Middle frontal gyrus (tissue), 1 donor: ENCODE results near the gene THRB.

ENCODE experiments used
- DNase-seq: peaks from one replicate; pipeline ENCODE4 v3.0.0-alpha.2; 2015; ENCODE audit warnings: low spot score; ENCODE audit errors: extremely low spot score

THRB gene

DNA sequence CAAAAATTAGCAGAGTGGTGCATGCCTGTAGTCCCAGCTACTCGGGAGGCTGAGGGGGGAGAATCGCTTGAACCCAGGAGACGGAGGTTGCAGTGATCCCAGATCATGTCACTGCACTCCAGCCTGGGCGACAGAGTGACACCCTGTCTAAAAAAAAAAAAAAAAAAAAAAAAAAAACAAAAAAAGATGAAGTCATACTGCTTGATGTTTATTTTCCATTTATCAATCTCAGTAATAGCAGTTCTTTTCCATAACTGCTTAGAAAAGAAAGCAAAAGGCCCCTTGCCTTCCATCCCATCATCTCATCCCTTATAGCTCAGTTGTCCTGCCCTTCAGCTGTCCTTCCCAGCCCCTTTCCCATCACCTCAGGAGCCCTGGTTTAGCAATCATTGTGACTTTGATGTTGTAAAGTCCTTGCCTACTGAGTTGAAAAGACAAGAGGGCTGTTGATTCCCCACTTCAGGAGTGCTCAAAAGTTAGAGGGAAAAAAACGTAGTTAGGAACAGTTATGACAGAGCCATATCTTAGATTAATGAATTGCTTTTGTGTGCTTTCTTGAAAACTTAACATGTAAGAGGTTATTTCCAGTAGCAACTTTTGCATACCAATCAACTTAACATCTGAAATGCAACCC is 18.0 kb upstream of the THRB start:
- no peak for DNase-seq

DNA sequence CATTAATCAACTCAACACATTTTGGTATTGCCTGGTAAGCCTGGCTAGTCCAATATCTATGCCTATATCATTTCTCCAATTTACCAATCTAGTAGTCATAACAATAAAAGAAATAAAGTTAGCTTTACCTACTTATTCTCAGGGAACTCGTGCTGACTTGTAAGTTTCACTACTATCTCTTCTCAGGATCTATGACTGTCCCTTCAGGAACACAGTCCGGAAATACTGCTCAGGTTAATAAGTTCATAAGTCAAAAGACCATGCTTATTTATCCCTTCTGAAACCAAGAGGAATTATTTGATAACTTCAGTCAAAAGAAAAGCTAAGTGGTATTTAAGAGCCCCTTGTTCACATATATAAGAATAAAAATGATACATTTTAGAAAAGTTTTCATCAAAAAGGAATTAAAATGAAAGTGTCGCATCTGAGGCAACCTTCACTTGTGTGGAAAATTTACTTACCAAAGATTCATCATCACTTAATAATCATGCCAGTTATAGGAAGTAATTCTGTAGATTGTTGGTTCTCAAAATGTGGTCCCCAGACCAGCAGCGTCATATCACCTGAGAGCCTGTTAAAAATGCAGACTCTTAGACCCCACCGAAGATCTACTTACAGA is 15.5 kb upstream of the THRB start:
- no peak for DNase-seq

DNA sequence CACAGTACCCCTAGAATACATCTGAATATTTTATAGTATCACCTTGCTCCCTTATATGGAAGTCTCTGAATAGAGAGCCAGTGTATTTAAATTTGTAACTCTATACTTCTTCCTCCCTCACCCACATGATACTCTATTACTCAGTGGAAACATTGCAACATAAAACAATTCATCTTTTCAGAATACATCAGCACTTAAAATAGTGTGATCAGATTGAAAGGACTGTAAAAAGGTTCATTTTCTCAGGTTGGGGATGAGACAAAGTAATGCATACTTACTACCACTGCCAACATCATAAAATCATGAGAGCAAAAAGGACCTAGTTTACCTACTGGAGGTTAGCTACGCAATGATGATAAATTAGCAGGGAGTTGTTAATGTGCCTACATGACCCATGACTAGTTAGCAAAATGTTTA is 13.8 kb upstream of the THRB start:
- DNase-seq: no peak

DNA sequence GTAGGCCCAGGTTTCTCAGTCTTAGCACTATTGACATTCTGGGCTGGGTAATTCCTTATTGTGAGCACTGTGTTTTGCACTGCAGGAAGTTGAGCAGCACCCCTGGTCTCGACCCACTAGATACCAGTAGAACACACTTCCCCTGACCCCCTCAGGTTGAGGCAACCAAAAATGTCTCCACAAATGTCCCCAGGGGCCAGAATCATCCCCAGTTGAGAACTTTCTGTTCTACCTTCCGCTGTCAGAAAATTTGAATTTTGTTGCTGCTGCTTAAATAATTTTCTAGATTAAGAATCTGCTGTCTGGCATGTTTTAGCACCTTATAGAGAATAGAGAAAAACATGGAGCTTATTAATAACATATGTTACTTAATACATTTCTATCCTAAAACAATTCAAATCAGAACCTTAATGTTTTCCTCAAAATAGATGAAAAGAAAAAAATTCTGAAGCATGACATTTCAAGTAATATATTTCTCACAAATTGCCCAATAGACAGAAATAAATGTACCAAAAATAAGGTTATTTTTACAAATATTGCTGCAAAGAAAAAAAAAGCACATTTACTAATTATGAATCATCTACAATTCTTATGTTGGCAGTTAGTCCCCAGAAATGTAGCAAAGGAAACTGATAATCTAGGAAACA is 13.2 kb upstream of the THRB start:
- DNase-seq: no peak

DNA sequence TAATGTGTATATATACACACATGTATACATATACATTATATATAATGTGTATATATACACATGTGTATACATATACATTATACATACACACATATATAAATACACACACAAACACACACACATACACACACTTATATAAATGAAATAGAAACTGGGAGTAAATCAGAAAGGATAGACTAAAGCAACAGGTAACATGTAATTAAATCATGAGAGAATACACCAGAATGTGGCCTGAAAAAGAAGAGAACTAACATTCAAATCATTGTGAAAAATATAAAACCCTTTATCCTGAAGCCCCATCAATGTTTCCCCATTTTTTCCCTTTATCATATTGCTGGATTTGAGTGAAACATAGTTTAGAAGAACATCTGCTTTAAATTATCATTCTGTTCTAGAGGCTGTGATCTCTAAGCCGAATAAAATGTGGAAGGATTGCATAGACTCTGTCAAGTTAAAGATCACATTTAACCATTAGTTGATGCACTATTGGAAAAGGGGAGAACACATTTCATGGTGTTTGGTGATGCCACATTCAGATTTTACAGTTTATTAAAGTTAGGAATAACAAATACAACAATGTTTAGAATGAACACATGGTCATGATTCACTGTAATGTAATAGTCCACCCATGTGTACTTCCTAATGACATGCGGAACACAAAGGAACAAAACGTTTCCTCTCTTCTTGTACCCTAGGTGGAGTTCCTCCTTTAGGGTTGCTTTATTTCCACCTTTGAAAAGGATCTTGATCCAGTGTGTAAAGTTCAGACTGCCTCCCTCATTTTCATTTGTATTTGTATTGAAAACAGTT is 12.5 kb upstream of the THRB start:
- no peak for DNase-seq

DNA sequence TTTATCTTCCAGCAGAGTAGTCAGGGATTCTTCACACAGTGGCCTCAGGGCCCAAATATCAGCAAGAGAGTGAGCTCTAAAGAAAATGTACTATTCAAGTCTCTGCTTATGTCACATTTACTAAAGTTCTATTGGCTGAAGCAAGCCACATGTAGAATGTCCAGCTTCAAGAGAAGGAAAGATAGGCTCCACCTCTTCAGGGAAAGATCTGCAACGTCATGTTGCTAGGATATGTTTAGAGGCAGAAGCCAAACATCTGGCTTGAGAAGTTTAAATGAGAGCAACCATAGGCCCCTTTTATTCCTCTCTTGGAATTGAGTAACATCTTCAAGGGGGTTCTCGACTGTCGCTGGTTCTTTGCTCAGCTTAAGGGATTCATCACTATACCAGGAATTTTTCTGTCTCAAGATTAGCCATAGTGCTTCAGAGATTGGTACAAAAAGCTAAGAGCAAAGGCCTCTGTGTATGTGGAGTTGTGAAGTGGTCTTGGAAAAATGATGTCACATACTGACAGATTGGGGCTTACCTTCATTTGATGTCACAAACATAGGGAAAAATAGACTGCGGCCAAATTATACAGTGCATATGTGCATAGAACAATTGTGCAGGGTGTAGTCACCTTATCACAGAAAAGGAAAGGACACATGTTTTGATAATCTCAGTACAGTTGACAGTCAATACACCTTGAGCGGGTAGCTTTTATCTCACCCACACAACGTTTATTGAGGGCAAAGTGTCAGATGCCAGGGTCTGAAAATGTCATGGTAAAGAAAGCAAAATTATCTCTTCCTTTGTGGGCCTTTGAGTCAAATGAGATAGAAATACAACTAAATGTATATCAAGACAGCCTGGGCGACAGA is 11.3 kb upstream of the THRB start:
- no peak for DNase-seq

DNA sequence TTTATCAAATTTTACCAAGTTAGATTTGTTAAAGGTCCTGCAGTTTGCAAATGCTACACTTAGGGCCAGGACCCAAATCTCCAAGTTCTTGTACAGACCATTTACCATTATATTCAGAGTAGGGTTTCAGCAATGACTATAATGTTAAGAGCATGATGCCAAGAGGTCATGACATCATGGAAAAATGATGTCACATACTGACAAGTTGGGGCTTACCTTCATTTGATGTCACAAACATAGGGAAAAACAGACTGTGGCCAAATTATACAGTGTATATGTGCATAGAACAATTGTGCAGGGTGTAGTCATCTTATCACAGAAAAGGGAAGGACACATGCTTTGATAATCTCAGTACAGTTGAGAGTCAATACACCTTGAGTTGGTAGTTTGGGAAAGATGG is 10.1 kb upstream of the THRB start:
- DNase-seq: no peak

DNA sequence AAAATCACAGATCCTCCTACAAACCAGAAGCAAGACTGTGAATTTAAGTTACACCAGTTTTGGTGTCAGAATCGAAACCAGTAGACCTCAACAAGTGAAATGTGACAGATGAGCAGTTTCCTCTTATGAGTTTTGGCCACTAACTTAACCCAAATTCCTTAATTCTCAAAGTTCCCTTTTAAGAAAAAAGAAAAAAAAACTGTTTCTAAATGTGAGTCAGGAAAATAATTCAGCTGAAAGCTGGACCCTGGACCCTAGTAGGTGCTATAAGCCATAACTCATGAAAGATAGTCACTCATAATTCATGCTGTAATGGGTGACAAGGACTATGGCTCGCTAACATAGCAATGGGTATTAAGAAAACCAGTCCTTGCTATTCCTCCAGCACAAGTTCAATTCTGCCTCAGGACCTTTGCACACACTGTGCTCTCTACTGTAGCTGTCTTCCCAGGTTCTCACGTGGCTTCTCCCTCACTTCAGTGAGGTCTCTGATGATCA is 9.0 kb upstream of the THRB start:
- no peak for DNase-seq

DNA sequence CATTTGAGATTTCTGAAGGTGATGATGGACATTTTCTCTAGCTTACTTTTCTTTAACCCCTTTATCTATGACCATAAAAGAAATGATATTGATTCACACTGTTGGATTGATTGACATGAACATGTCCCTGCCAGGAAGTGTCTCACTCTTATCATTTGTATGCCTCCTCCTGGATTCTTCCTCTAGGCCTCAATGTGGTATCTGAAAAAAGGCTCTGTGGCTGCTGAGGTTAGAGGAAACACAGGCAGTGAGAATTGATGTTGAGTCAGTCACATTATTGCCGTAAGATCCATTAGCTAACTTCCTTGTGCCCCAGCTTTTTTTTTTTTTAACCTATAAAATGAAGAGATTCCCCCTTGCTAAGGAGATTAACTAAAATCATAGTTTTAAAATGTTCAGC is 8.0 kb upstream of the THRB start:
- DNase-seq: no peak

DNA sequence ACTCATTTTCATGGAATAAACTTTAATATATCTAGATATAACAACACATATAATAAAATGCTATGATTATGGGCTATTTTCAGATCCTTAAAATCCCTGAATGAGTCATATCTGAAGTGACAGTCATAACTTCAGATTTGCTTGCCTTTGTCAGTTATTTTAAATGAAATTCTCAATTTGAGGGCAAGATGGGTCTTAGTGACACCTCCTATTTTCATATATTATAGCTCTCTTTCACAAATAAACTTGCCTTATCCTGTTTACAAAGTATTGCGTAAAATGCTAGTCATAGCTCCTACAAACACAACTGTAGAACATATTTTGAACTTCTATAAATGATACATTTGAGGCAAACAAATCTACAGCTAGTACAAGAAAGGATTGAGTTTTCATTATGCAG is 6.2 kb upstream of the THRB start:
- no peak for DNase-seq

DNA sequence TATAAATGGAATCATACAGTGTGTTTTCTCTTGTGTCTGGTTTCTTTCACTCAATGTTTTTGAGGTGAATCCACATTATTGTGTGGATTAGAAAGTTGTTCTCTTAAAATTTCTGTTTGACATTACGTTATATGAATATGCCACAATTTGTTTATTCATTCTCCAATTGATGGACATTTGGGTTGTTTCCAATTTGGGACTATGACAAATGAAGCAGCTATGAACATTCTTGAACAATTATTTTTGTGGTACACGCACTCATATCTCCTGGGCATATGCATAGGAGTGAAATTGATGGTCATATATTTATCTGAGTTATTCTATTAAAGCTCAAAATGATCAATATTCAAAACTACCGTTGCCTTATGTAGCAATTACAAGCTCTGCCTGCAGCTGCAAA is 5.3 kb upstream of the THRB start:
- DNase-seq: no peak

DNA sequence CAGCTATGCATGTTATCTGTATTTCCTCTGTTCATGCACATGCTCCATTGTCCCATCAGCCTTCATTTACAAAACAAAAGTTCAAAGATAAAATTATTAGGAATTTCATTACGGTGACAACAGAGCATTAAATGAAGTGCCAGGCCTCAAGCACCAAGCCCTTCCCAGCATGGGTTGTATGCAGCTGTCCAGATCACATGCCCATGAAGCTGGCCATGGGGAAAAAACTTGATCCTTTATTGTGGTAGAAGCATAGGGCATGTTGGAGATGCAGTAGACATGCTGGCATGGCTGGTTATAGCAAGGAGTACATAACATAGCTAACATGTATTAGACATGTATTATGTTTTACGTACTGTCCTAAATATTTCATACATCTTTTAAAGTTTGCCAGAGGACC is 4.1 kb upstream of the THRB start:
- no peak for DNase-seq

DNA sequence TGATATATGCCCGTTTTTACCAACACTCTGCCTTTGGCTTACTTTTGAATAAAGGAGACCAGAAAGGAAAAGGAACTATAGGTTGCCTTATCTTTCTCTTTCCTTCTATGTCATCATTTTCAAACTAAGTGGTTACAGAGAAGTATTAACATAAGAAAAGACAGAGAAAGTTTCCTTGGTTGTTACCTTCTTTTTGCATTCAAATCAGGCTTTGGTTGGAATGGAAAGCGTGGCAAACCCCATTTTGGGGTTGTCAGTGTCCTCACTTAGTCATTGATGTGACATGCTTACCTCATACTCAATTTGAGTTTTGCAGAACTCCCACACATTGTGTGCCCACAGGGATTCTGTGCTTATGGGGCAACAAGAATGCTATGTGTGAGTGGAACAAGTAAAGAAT is 3.7 kb upstream of the THRB start:
- DNase-seq: no peak

DNA sequence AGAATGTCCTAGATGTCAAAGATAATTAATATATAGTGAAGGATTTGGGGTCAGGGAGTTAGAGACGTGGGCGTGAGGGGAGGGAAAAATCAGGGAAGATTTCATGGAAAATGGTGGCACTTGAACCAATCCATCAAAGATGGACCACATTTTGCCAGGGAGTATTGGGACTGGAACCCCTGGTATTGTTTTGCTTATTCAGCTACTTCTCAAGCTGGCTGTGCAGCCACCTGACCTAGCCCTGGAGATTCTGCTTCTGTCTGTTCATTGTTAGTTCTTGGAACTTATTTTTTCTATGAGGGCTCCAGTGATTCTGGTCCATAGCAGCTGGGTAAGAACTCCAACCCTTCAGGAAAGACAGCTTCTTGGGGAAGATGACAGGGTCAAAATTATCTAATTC is 3.3 kb upstream of the THRB start:
- DNase-seq: no peak

DNA sequence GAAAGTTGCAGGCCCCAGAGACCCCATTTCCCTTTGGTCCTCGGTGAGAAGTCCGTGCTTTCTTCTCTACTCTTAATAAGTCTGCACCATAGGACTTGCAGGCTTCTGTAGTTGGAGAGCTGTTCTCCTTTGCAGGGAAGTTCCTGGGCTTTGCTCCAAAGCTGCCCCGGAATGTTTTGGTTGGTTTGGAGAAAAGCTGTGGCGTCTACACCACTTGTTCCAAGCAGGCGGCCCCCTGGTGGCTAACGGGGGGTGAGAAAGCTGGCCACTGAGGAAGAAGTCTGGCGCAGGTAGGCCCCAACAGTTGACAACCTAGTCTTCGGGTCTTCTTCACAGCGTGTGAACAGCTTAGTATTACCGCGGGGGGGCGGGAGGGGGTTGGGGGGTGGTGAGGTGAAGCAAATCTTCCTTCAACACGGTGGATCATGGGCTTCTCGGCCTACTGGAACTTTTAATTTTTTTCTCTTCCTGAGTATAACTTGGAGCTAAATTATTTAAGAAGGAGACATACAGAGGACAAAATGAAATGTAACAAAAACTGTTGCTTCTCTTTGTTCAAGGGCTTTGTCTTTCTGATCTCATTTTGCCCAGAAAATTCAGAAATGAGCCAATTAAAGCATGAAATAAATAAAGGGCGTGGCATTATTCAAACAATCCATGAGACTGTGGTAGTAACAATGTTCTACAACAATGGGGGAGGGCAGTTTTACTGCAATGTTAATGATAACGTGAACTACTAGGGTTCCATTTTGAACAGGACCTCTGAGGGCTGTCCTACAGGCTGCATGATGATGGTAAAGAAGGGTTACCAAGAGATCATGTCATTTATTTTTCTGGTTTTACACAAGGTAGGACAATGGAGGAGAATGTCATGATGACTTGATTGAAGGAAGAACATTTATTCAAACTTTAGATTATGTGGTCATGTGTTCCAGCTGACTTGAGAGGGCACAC is 2.2 kb upstream of the THRB start:
- no peak for DNase-seq

DNA sequence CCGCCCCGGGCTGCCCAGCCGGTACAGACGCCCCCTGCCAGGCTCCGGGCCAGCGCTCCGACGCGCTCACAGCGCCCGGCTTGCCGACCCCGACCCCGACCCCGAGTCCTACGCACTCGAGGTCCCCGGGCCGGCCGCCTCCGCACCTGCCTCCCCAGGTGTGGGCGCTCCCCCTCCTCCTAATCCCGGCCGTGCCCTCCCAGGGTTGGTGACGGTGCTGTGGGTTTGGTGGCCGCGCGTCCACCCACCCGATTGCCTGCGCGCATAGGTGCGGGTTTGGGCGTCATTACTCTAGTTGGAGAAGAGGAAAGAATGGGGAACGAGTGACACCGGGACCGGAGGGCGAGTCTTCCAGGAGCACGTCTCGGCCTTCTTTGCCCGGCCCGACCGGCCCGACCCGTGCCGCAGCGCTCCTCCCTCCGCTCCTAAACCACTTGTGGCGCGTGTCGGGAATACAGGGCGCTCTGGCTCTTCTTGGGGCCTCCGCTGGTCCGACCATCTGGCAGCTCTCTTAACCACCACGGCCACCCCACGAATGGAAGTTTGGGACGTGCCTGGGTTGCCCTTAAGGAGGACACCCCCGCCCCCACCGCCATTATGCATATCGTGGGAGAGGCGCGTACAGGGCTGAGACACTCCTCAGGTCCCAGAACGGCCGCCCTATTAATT is 810 bp upstream of the THRB start:
- no peak for DNase-seq

DNA sequence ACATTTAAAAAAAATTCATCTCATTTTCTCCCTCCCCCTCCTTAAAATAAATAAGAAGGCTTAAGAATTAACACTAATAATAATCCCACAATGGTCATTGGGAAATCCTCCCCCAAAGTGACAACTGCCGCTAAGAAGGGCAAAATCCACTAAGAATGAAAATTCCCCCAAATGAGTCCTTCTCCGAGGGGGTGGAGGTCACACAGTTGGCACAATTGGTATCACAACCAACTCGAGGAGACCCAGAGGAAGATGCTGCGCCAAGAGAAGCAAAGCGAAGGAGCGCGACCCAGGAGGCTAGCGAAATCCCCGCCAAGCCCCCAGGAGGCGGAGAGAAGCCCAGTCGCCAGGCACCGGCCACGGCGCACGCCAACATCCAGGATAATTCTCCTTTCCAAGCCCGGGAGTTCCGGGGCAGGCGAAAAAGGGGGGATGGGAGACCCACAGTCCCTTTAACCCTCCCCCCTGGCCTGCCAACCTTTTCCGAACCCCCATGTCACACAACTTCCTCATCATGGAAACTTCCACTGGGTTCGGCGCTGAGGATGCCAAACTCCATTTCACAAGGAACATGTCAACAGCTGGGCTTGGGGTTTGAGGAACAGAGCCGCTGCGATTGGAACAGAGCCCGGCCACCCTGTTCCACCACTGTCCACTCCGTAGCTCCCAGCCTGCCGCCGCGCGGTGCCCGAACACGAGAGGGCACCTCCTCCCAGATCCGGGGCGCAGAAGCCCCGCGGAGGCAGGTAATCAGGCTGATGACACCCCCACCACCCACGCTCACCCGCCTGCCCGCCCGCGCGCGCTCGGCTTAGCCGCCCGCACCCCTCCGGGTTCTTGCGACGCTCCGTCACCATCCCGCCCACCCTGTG is 668 bp downstream of the THRB start:
- no peak for DNase-seq

DNA sequence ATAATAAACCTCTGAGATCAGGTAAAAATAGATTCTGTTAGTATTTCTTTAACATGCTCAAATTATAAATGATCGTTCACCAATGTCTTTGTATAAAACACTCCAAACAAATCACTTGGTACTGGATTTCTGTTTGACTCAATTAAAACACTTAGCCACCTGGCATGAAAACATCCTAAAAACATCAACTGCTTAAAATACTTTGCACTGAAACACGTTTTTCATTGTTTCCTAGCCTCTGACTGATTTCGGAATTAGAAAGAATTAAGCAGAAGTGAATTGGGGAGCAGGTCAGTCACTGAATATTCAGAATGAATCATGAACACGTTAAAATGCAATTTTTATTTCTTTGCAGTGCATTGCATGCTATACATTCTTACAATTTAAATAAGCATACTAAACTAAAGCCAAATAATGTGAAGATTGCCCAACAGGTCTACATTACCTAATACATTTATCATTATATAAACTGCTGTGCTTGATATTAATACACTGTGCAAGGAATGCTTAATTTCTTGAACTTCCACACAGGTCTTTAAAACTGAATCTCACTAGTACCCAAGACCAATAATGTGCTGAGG is 1.6 kb downstream of the THRB start:
- no peak for DNase-seq
